ENCODE results near the gene B3GALT4. TPM values are rescaled to one million over a fixed set of nuclear protein-coding genes. Genes with fewer than 3 reads are reported as not detected.

B3GALT4 gene
- total and polyA plus RNA-seq, 2 of the 13 experiments (the other 11 are each of a cell fraction or from before 2014, with no cell fraction given), result 0.04 to 0.27 TPM

DNA sequence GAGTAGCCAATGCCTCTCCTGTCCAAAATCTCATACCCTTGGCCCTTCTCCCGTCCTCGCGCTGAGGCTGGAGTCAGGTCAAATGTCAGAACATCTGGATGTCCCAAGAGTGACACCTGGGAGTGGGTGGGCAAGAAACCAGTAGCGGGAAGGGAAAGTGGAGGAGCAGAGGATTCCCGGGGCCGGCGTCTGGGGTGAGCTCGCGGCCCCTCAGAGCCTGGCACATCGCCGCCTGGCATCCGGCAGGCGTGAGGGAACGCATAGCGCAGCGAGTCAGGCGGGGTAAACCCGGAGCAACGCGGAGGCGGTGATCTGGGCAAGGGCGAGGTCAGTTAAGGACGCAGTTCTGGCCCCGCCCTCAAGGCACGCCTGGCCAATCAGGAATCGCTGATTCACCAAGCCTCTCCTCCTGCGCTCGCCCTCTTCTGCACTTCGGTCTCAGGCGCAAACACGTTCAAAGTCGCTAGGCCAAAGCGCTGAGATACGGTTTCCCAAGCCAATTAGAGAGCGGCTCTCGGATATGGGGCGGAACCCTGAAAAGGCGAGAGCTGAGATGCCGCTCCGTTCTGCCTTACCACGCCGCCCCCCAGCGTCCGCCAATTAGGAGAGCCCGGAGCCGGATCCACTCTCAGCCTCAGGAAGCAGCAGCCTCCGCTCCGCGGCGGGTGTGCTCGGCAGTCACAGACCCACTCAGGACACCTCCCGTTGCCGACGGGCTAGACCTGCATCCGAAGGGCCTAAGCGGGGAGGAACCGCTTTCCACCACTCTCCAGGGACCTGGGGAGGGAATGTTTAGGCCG, 27.8 kb upstream of the B3GALT4 start (continued):
- TF ChIP-seq, protein P1, sequence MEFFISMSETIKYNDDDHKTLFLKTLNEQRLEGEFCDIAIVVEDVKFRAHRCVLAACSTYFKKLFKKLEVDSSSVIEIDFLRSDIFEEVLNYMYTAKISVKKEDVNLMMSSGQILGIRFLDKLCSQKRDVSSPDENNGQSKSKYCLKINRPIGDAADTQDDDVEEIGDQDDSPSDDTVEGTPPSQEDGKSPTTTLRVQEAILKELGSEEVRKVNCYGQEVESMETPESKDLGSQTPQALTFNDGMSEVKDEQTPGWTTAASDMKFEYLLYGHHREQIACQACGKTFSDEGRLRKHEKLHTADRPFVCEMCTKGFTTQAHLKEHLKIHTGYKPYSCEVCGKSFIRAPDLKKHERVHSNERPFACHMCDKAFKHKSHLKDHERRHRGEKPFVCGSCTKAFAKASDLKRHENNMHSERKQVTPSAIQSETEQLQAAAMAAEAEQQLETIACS (CRISPR knock-in tag; IDR thresholded peaks at IDR 0.05), result no peak; the same call in 1 of the 2 replicates
- TF ChIP-seq RXRB (CRISPR knock-in tag; IDR thresholded peaks at IDR 0.05; ENCODE audit: borderline replicate concordance), result peak; percentile 100
- peak in 1 of 2 experiments; percentile 66; a peak in 2 of 4 replicates for TF ChIP-seq NR2F1 (CRISPR knock-in tag; IDR thresholded peaks at IDR 0.05)
- TF ChIP-seq, protein P2, sequence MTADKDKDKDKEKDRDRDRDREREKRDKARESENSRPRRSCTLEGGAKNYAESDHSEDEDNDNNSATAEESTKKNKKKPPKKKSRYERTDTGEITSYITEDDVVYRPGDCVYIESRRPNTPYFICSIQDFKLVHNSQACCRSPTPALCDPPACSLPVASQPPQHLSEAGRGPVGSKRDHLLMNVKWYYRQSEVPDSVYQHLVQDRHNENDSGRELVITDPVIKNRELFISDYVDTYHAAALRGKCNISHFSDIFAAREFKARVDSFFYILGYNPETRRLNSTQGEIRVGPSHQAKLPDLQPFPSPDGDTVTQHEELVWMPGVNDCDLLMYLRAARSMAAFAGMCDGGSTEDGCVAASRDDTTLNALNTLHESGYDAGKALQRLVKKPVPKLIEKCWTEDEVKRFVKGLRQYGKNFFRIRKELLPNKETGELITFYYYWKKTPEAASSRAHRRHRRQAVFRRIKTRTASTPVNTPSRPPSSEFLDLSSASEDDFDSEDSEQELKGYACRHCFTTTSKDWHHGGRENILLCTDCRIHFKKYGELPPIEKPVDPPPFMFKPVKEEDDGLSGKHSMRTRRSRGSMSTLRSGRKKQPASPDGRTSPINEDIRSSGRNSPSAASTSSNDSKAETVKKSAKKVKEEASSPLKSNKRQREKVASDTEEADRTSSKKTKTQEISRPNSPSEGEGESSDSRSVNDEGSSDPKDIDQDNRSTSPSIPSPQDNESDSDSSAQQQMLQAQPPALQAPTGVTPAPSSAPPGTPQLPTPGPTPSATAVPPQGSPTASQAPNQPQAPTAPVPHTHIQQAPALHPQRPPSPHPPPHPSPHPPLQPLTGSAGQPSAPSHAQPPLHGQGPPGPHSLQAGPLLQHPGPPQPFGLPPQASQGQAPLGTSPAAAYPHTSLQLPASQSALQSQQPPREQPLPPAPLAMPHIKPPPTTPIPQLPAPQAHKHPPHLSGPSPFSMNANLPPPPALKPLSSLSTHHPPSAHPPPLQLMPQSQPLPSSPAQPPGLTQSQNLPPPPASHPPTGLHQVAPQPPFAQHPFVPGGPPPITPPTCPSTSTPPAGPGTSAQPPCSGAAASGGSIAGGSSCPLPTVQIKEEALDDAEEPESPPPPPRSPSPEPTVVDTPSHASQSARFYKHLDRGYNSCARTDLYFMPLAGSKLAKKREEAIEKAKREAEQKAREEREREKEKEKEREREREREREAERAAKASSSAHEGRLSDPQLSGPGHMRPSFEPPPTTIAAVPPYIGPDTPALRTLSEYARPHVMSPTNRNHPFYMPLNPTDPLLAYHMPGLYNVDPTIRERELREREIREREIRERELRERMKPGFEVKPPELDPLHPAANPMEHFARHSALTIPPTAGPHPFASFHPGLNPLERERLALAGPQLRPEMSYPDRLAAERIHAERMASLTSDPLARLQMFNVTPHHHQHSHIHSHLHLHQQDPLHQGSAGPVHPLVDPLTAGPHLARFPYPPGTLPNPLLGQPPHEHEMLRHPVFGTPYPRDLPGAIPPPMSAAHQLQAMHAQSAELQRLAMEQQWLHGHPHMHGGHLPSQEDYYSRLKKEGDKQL (CRISPR knock-in tag; IDR thresholded peaks at IDR 0.05; ENCODE audit: low read depth), result no peak; the same call in 1 of the 2 replicates
- peak; percentile 79; the same call in 1 of the 2 replicates for TF ChIP-seq ZNF720 (CRISPR knock-in tag; IDR thresholded peaks at IDR 0.05)
- no peak for TF ChIP-seq ZBTB1 (CRISPR knock-in tag; IDR thresholded peaks at IDR 0.05; ENCODE audit: borderline replicate concordance)
- peak; percentile 82 for TF ChIP-seq ZBTB3 (CRISPR knock-in tag; IDR thresholded peaks at IDR 0.05; ENCODE audit: borderline replicate concordance, low read depth)
- no peak; the same call in none of the 2 replicates for TF ChIP-seq ARHGAP35 (CRISPR knock-in tag; IDR thresholded peaks at IDR 0.05; ENCODE audit: borderline replicate concordance)
- TF ChIP-seq REL (CRISPR knock-in tag; conservative IDR thresholded peaks at IDR 0.05), result no peak
- TF ChIP-seq PHF8 (CRISPR knock-in tag; IDR thresholded peaks at IDR 0.05), result peak; percentile 96
- no peak for TF ChIP-seq ZKSCAN1 (IDR thresholded peaks at IDR 0.05; ENCODE audit: low read length)
- peak; percentile 5 for TF ChIP-seq ZNF883 (CRISPR knock-in tag; IDR thresholded peaks at IDR 0.05; ENCODE audit: not compliant biosample characterization)
- TF ChIP-seq, protein P3, sequence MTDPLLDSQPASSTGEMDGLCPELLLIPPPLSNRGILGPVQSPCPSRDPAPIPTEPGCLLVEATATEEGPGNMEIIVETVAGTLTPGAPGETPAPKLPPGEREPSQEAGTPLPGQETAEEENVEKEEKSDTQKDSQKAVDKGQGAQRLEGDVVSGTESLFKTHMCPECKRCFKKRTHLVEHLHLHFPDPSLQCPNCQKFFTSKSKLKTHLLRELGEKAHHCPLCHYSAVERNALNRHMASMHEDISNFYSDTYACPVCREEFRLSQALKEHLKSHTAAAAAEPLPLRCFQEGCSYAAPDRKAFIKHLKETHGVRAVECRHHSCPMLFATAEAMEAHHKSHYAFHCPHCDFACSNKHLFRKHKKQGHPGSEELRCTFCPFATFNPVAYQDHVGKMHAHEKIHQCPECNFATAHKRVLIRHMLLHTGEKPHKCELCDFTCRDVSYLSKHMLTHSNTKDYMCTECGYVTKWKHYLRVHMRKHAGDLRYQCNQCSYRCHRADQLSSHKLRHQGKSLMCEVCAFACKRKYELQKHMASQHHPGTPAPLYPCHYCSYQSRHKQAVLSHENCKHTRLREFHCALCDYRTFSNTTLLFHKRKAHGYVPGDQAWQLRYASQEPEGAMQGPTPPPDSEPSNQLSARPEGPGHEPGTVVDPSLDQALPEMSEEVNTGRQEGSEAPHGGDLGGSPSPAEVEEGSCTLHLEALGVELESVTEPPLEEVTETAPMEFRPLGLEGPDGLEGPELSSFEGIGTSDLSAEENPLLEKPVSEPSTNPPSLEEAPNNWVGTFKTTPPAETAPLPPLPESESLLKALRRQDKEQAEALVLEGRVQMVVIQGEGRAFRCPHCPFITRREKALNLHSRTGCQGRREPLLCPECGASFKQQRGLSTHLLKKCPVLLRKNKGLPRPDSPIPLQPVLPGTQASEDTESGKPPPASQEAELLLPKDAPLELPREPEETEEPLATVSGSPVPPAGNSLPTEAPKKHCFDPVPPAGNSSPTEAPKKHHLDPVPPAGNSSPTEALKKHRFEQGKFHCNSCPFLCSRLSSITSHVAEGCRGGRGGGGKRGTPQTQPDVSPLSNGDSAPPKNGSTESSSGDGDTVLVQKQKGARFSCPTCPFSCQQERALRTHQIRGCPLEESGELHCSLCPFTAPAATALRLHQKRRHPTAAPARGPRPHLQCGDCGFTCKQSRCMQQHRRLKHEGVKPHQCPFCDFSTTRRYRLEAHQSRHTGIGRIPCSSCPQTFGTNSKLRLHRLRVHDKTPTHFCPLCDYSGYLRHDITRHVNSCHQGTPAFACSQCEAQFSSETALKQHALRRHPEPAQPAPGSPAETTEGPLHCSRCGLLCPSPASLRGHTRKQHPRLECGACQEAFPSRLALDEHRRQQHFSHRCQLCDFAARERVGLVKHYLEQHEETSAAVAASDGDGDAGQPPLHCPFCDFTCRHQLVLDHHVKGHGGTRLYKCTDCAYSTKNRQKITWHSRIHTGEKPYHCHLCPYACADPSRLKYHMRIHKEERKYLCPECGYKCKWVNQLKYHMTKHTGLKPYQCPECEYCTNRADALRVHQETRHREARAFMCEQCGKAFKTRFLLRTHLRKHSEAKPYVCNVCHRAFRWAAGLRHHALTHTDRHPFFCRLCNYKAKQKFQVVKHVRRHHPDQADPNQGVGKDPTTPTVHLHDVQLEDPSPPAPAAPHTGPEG (CRISPR knock-in tag; IDR thresholded peaks at IDR 0.05), result peak; percentile 62
- peak; percentile 49 for TF ChIP-seq RBM39 (IDR thresholded peaks at IDR 0.05; ENCODE audit: low read depth, low read length, poor library complexity, severe bottlenecking)
- peak; percentile 90 for TF ChIP-seq NCOR1 (IDR thresholded peaks at IDR 0.05; ENCODE audit: borderline replicate concordance, low read length)
